ENCODE data around the gene IFT22.
"Not testable (repeated sequence)": the region's sequence is repeated elsewhere in the genome, so short reads cannot be mapped to it uniquely, and the experiment has no call there.

IFT22 gene

GRCh38 chr7:101315336-101315735 is 6.3 kb downstream of the IFT22 start:
- peak; percentile 25 to 55 (median 36) for DNase-seq (ENCODE audit: low read depth in 2 of 3, low spot score in 1 of 3)

- peak; percentile 30 to 48 (median 32) for DNase-seq (ENCODE audit: low read depth in 2 of 3, low spot score in 1 of 3)
These were observed 13.1 kb downstream of the IFT22 start for GRCh38 chr7:101308245-101309085.

- DNase-seq (ENCODE audit: low read depth in 2 of 3, low spot score in 1 of 3) = no peak
These were observed 15.3 kb downstream of the IFT22 start for GRCh38 chr7:101306307-101306706.

- no peak for DNase-seq (ENCODE audit: low read depth in 2 of 3, low spot score in 1 of 3)
These were observed 18.4 kb downstream of the IFT22 start for GRCh38 chr7:101303102-101303701.

GRCh38 chr7:101302641-101303101 is 18.9 kb downstream of the IFT22 start:
- DNase-seq (ENCODE audit: low read depth in 2 of 3, low spot score in 1 of 3) = no peak

- no peak for DNase-seq (ENCODE audit: low read depth in 2 of 3, low spot score in 1 of 3)
These were observed 20.9 kb downstream of the IFT22 start for GRCh38 chr7:101300465-101301376.

GRCh38 chr7:101299511-101300464 is 21.8 kb downstream of the IFT22 start:
- no peak for DNase-seq (ENCODE audit: low read depth in 2 of 3, low spot score in 1 of 3)

GRCh38 chr7:101294832-101295121 is 26.8 kb downstream of the IFT22 start:
- no peak for DNase-seq (ENCODE audit: low read depth in 2 of 3, low spot score in 1 of 3)

- DNase-seq (ENCODE audit: low read depth in 2 of 3, low spot score in 1 of 3) = no peak
These were observed 27.4 kb downstream of the IFT22 start for GRCh38 chr7:101294039-101294831.

- not testable (repeated sequence) for DNase-seq (ENCODE audit: low read depth in 2 of 3, low spot score in 1 of 3)
These were observed 28.3 kb downstream of the IFT22 start for GRCh38 chr7:101293069-101294021.

- DNase-seq (ENCODE audit: low read depth in 2 of 3, low spot score in 1 of 3) = not testable (repeated sequence)
These were observed 29.0 kb downstream of the IFT22 start for GRCh38 chr7:101292566-101292965.

GRCh38 chr7:101290186-101291037 is 31.2 kb downstream of the IFT22 start:
- DNase-seq (ENCODE audit: low read depth in 2 of 3, low spot score in 1 of 3) = peak; percentile 35 to 57 (median 39)

GRCh38 chr7:101289687-101290086 is 31.9 kb downstream of the IFT22 start:
- DNase-seq (ENCODE audit: low read depth in 2 of 3, low spot score in 1 of 3) = not testable (repeated sequence)

GRCh38 chr7:101288439-101288838 is 33.2 kb downstream of the IFT22 start:
- no peak for DNase-seq (ENCODE audit: low read depth in 2 of 3, low spot score in 1 of 3)

GRCh38 chr7:101287032-101287431 is 34.6 kb downstream of the IFT22 start:
- no peak for DNase-seq (ENCODE audit: low read depth in 2 of 3, low spot score in 1 of 3)

- DNase-seq (ENCODE audit: low read depth in 2 of 3, low spot score in 1 of 3) = not testable (repeated sequence)
These were observed 35.7 kb downstream of the IFT22 start for GRCh38 chr7:101285880-101286279.

GRCh38 chr7:101285171-101285570 is 36.4 kb downstream of the IFT22 start:
- no peak for DNase-seq (ENCODE audit: low read depth in 2 of 3, low spot score in 1 of 3)

GRCh38 chr7:101280912-101281311 is 40.7 kb downstream of the IFT22 start:
- DNase-seq (ENCODE audit: low read depth in 2 of 3, low spot score in 1 of 3) = not testable (repeated sequence)

All from stimulated activated CD4-positive, alpha-beta T cell treated with anti-CD3 and anti-CD28 coated beads, Interleukin-12 subunit alpha, Interleukin-12 subunit beta, amount 100 ng/mL, for 48 hours (primary cell).